Endothelial cell of umbilical vein (primary cell): ENCODE results near the gene SAFB. TPM values are rescaled to one million over a fixed set of nuclear protein-coding genes. Genes with fewer than 3 reads are reported as not detected.

ENCODE experiments used
- BruUV-seq: library from RNA; stranded (reverse); fragments of 400-500 nt; replicated peaks from 2 replicates; lab custom pipeline; 2021; lab: Mats Ljungman, UMichigan
- CTCF ChIA-PET: fragments of 300-600, 350-600 bp; sonication (Branson Sonifier 250); formaldehyde crosslinking; loops from one replicate; lab custom pipeline; 2021; ENCODE audit warnings: antibody characterized with exemption, inconsistent platforms; lab: Charles Lee
- POLR2A ChIA-PET: fragments of 300-600, 350-600 bp; sonication (Branson Sonifier 250); formaldehyde crosslinking; loops from one replicate; lab custom pipeline; 2021; ENCODE audit warnings: antibody characterized with exemption, inconsistent platforms; lab: Charles Lee
- DNase-seq: peaks from one replicate; pipeline ENCODE4 v3.0.0-alpha.2; 2011; ENCODE audit warnings: low read depth, low spot score
- FAIRE-seq: peaks from 2 replicates; lab custom pipeline; 2011; peaks lifted over from hg19 to GRCh38; lab: Jason Lieb, UNC
- H2AFZ ChIP-seq: 2 replicates; pipeline ENCODE4 v1.6.0; 2012; ENCODE audit warnings: low read depth, low read length, control low read depth, inconsistent platforms
- H3K27ac ChIP-seq: 2 replicates; pipeline ENCODE4 v1.5.1; 2011; ENCODE audit warnings: low read depth, mild to moderate bottlenecking, control low read depth, low read length, moderate library complexity; ENCODE audit not compliant: insufficient read depth
- H3K27me3 ChIP-seq, 2 experiments: 2 replicates each; pipeline versions ENCODE4 v1.6.0 to v1.6.1; 2011; ENCODE audit warnings: low read length in 2 of 2, mixed read lengths in 1 of 2; ENCODE audit not compliant: control insufficient read depth in 2 of 2, insufficient read depth in 2 of 2
- H3K36me3 ChIP-seq, 2 experiments: 2 replicates in 1 of 2; 3 replicates in 1 of 2; pipeline ENCODE4 v1.5.1; 2011; ENCODE audit warnings: low read length in 2 of 2, mild to moderate bottlenecking in 1 of 2, moderate library complexity in 1 of 2; ENCODE audit not compliant: control insufficient read depth in 2 of 2, insufficient read depth in 2 of 2; ENCODE audit errors: extremely low read depth in 1 of 2
- H3K4me1 ChIP-seq: 3 replicates; pipeline ENCODE4 v1.5.1; 2011; ENCODE audit warnings: mild to moderate bottlenecking, low read length; ENCODE audit not compliant: control insufficient read depth, insufficient read depth; ENCODE audit errors: extremely low read depth
- H3K4me2 ChIP-seq: 2 replicates; pipeline ENCODE4 v1.6.1; 2011; ENCODE audit warnings: low read length, control low read depth, mixed read lengths; ENCODE audit not compliant: insufficient read depth
- H3K4me3 ChIP-seq, 3 experiments: fragments of 200-600 bp in 1 of 3; sonication (generic), shearing (Covaris generic) in 1 of 3; replicated peaks in 1 of 3; 2 replicates each; pipeline ENCODE4 v1.5.1; 2011 to 2016; ENCODE audit warnings: control low read depth in 3 of 3, low read length in 3 of 3, mild to moderate bottlenecking in 2 of 3, inconsistent platforms in 1 of 3, low read depth in 1 of 3, moderate library complexity in 1 of 3; ENCODE audit not compliant: insufficient read depth in 1 of 3
- H3K79me2 ChIP-seq: 2 replicates; pipeline ENCODE4 v1.6.0; 2012; ENCODE audit warnings: low read length, inconsistent platforms; ENCODE audit not compliant: control insufficient read depth, insufficient read depth
- H3K9ac ChIP-seq: replicated peaks from 2 replicates; pipeline ENCODE3; 2011; ENCODE audit warnings: low read length, control low read depth; ENCODE audit not compliant: insufficient read depth; ENCODE audit errors: extremely low read depth
- H3K9me1 ChIP-seq: replicated peaks from 3 replicates; pipeline ENCODE4 v1.6.0; 2011; ENCODE audit warnings: mild to moderate bottlenecking, low read length; ENCODE audit not compliant: control insufficient read depth, insufficient read depth; ENCODE audit errors: extremely low read depth
- H3K9me3 ChIP-seq: replicated peaks from 2 replicates; pipeline ENCODE4 v1.5.1; 2012; ENCODE audit warnings: low read length, inconsistent platforms; ENCODE audit not compliant: control insufficient read depth, insufficient read depth
- H4K20me1 ChIP-seq: replicated peaks from 2 replicates; pipeline ENCODE3; 2011; ENCODE audit warnings: mild to moderate bottlenecking, low read length; ENCODE audit not compliant: control insufficient read depth, insufficient read depth; ENCODE audit errors: extremely low read depth
- CTCF ChIP-seq, 2 donors: IDR thresholded peaks; 1 replicate in 1 of 2; 2 replicates in 1 of 2; pipeline ENCODE4 v1.5.1; 2011; ENCODE audit warnings: low read length in 2 of 2, mild to moderate bottlenecking in 2 of 2, moderate library complexity in 2 of 2, control low read depth in 1 of 2, inconsistent platforms in 1 of 2, low read depth in 1 of 2; ENCODE audit not compliant: insufficient read depth in 1 of 2; ENCODE audit errors: extremely low read depth in 1 of 2
- FOS ChIP-seq: IDR thresholded peaks from 2 replicates; pipeline ENCODE4 v1.6.1; 2011; ENCODE audit warnings: mild to moderate bottlenecking, low read length, moderate library complexity, borderline replicate concordance; ENCODE audit not compliant: insufficient read depth
- MAX ChIP-seq: IDR thresholded peaks from 2 replicates; pipeline ENCODE4 v1.6.1; 2011; ENCODE audit not compliant: insufficient read depth, insufficient read length
- MYC ChIP-seq: IDR thresholded peaks from one replicate; pipeline ENCODE4 v1.6.1; 2011; ENCODE audit warnings: mild to moderate bottlenecking, low read depth, low read length
- POLR2A ChIP-seq: IDR thresholded peaks from 2 replicates; pipeline ENCODE4 v1.6.1; 2012; ENCODE audit warnings: low read depth, mild to moderate bottlenecking, control low read depth, low read length
- POLR2AphosphoS5 ChIP-seq: IDR thresholded peaks from 2 replicates; pipeline ENCODE4 v1.6.1; 2012; ENCODE audit warnings: low read depth, mild to moderate bottlenecking, control low read depth, low read length, moderate library complexity; ENCODE audit not compliant: insufficient read depth
- dilution Hi-C: fragments of 300-500 bp; cut with MboI; formaldehyde crosslinking; loops from one replicate; pipeline ENCODE4 v1.15.0; 2019; ENCODE audit warnings: low sequenced_read_pairs; ENCODE audit not compliant: extremely low pct_ligation_motif_present
- intact Hi-C: fragments of 100-400 bp; cut with micrococcal nuclease; formaldehyde crosslinking; loops from one replicate; pipeline ENCODE4 v1.10.0; 2022
- polyA plus RNA-seq, 4 experiments: library from polyadenylated mRNA; depleted of rRNA in 3 of 4; stranded (reverse) in 3 of 4; unstranded in 1 of 4; fragments of >200 nt; gene quantifications; 2 replicates each; pipeline versions ENCODE4 v1.2.1 to v1.2.3, GENCODE V29; 2011 to 2012; ENCODE audit warnings: missing spikeins in 1 of 4
- total RNA-seq: library from RNA; stranded (reverse); gene quantifications from 2 replicates; pipeline ENCODE4 v1.2.3, GENCODE V29; 2021

The SAFB gene
- total and polyA plus RNA-seq, 2 donors (not counting 3 experiments of a cell fraction or from before 2014, with no cell fraction given) = 44.7 to 109 TPM

GRCh38 chr19:5691822-5692722 lies 69.2 kb downstream of the SAFB start:
- intact Hi-C loops (no loop called here), dilution Hi-C loops (no loop called here)
- Histone ChIP-seq H3K4me2 (peak overlapping the region; percentile 29), H3K9me1 (no peaks in the 10 kb centered on the region), H3K27ac (no peak overlapping the region), H3K9ac (peak overlapping the region; percentile 8), H3K27me3 (no peaks in the 10 kb centered on the region), H4K20me1 (no peaks in the 10 kb centered on the region), H3K4me3 (peak overlapping the region in 2 of 3 experiments; percentile 31 to 78), H3K9me3 (no peaks in the 10 kb centered on the region), H3K4me1 (peaks cover 8% of the 10 kb centered on the region), H3K36me3 (peaks cover 8 to 45% of the 10 kb centered on the region in 2 experiments), H3K79me2 (peaks cover 52% of the 10 kb centered on the region), H2AFZ (no peak overlapping the region)
- no TSS peak for BruUV-seq
- no peak for TF ChIP-seq FOS
- peak; percentile 4 for TF ChIP-seq POLR2A
- no peak for DNase-seq
- no peak for FAIRE-seq
- POLR2A ChIA-PET = interaction anchor here (1.6 kb wide), 1 partner anchor 16 kb away, joined by 6 read pairs; no protein-coding TSS in a partner anchor
- CTCF ChIA-PET = interaction anchor here (1.0 to 1.4 kb wide), 4 partner anchors 17 to 28 kb away, joined by 3 to 9 read pairs (median 4); partner anchors contain the start of genes CATSPERD and LONP1

GRCh38 chr19:5692723-5693194 lies 69.9 kb downstream of the SAFB start:
- Histone ChIP-seq H3K9me3 (no peaks in the 10 kb centered on the region), H3K4me2 (no peak overlapping the region), H3K27me3 (no peaks in the 10 kb centered on the region), H3K36me3 (peaks cover 8 to 45% of the 10 kb centered on the region in 2 experiments), H2AFZ (no peak overlapping the region), H3K4me3 (no peak overlapping the region), H3K9ac (no peak overlapping the region), H3K4me1 (peaks cover 8% of the 10 kb centered on the region), H3K79me2 (peaks cover 52% of the 10 kb centered on the region), H3K27ac (no peak overlapping the region), H3K9me1 (no peaks in the 10 kb centered on the region), H4K20me1 (no peaks in the 10 kb centered on the region)
- CTCF ChIA-PET = no interaction called here
- FAIRE-seq (no peak), DNase-seq (no peak)
- dilution Hi-C loops = no loop called here
- intact Hi-C loops = no loop called here
- POLR2A ChIA-PET = no interaction called here
- TF ChIP-seq MYC = no peak
- TF ChIP-seq POLR2AphosphoS5 = peak; percentile 65
- TF ChIP-seq CTCF (IDR thresholded peaks at IDR 0.05; ENCODE audit: extremely low read depth in 1 of 2, insufficient read depth in 1 of 2, low read depth in 1 of 2, low read length in 2 of 2) = no peak
- TF ChIP-seq MAX = no peak
- no TSS peak for BruUV-seq
